ENCODE data around the gene AK8. TPM values are rescaled to one million over a fixed set of nuclear protein-coding genes. Genes with fewer than 3 reads are reported as not detected.

The AK8 gene
- total RNA-seq, 4 donors from 2014 or later = 1.4 to 3.7 (median 1.8) TPM

- no peak for DNase-seq (ENCODE audit: low spot score in 2 of 2)
- WGBS = over 99% methylated on average over 6 of the region's 6 CpGs
- TF ChIP-seq POLR2AphosphoS5 (IDR thresholded peaks at IDR 0.05) (no peak), EP300 (IDR thresholded peaks at IDR 0.05) (no peak), CTCF (IDR thresholded peaks at IDR 0.05) (no peak), POLR2A (IDR thresholded peaks at IDR 0.05) (no peak)
- H3K4me1 ChIP-seq = no peaks in the 10 kb centered on the region
- peaks cover 87% of the 10 kb centered on the region for H3K36me3 ChIP-seq
- H3K27ac ChIP-seq = no peak overlapping the region
- no peak overlapping the region for H3K4me3 ChIP-seq
- H3K9me3 ChIP-seq = no peaks in the 10 kb centered on the region
- no peaks in the 10 kb centered on the region for H3K27me3 ChIP-seq
These were observed 36.8 kb upstream of the AK8 start for GRCh38 chr9:132914924-132915323.

- 96% methylated on average over 4 of the region's 4 CpGs for WGBS
These were observed 34.0 kb upstream of the AK8 start for GRCh38 chr9:132912131-132912530.

GRCh38 chr9:132910376-132910775, 32.3 kb upstream of the AK8 start:
- Histone ChIP-seq H3K36me3 (peaks cover 78% of the 10 kb centered on the region), H3K27me3 (no peaks in the 10 kb centered on the region), H3K4me1 (no peaks in the 10 kb centered on the region)

More at GRCh38 chr9:132912131-132912530, 34.0 kb upstream of the AK8 start:
- Histone ChIP-seq H3K4me3 (no peak overlapping the region), H3K4me1 (no peaks in the 10 kb centered on the region), H3K36me3 (peaks cover 83% of the 10 kb centered on the region), H3K9me3 (no peaks in the 10 kb centered on the region), H3K27ac (no peak overlapping the region), H3K27me3 (no peaks in the 10 kb centered on the region)
- DNase-seq (ENCODE audit: low spot score in 2 of 2) = no peak
- no peak for TF ChIP-seq EP300 (IDR thresholded peaks at IDR 0.05)
- TF ChIP-seq CTCF (IDR thresholded peaks at IDR 0.05) = no peak
- TF ChIP-seq POLR2A (IDR thresholded peaks at IDR 0.05) = no peak
- no peak for TF ChIP-seq POLR2AphosphoS5 (IDR thresholded peaks at IDR 0.05)

GRCh38 chr9:132909311-132909710, 31.2 kb upstream of the AK8 start:
- no peaks in the 10 kb centered on the region for H3K4me1 ChIP-seq
- TF ChIP-seq POLR2A (IDR thresholded peaks at IDR 0.05) = no peak
- TF ChIP-seq POLR2AphosphoS5 (IDR thresholded peaks at IDR 0.05) = no peak
- TF ChIP-seq CTCF (IDR thresholded peaks at IDR 0.05) = no peak
- no peak for TF ChIP-seq EP300 (IDR thresholded peaks at IDR 0.05)
- peaks cover 78% of the 10 kb centered on the region for H3K36me3 ChIP-seq
- H3K27me3 ChIP-seq = no peaks in the 10 kb centered on the region
- H3K4me3 ChIP-seq = no peak overlapping the region
- WGBS = 82% methylated on average over 2 of the region's 2 CpGs
- DNase-seq (ENCODE audit: low spot score in 2 of 2) = no peak
- no peaks in the 10 kb centered on the region for H3K9me3 ChIP-seq
- no peak overlapping the region for H3K27ac ChIP-seq

More at GRCh38 chr9:132910376-132910775, 32.3 kb upstream of the AK8 start:
- 84% methylated on average over 6 of the region's 6 CpGs for WGBS
- H3K27ac ChIP-seq = no peak overlapping the region
- no peak overlapping the region for H3K4me3 ChIP-seq
- H3K9me3 ChIP-seq = no peaks in the 10 kb centered on the region
- no peak for DNase-seq (ENCODE audit: low spot score in 2 of 2)
- no peak for TF ChIP-seq POLR2AphosphoS5 (IDR thresholded peaks at IDR 0.05)
- TF ChIP-seq CTCF (IDR thresholded peaks at IDR 0.05) = no peak
- no peak for TF ChIP-seq EP300 (IDR thresholded peaks at IDR 0.05)
- no peak for TF ChIP-seq POLR2A (IDR thresholded peaks at IDR 0.05)

GRCh38 chr9:132908635-132909034, 30.6 kb upstream of the AK8 start:
- H3K36me3 ChIP-seq = peaks cover 83% of the 10 kb centered on the region
- no peak overlapping the region for H3K4me3 ChIP-seq
- H3K27ac ChIP-seq = no peak overlapping the region
- H3K4me1 ChIP-seq = no peaks in the 10 kb centered on the region
- no peak for DNase-seq (ENCODE audit: low spot score in 2 of 2)
- no peaks in the 10 kb centered on the region for H3K9me3 ChIP-seq
- H3K27me3 ChIP-seq = no peaks in the 10 kb centered on the region
- whole genome bisulfite sequencing = 84% methylated on average over 7 of the region's 7 CpGs
- no peak for TF ChIP-seq POLR2AphosphoS5 (IDR thresholded peaks at IDR 0.05)
- TF ChIP-seq POLR2A (IDR thresholded peaks at IDR 0.05) = no peak
- TF ChIP-seq EP300 (IDR thresholded peaks at IDR 0.05) = no peak
- no peak for TF ChIP-seq CTCF (IDR thresholded peaks at IDR 0.05)
